Right lobe of liver (tissue), 6 donors: Measurements from ENCODE around the gene TCAF1. TPM values are rescaled to one million over a fixed set of nuclear protein-coding genes. Genes with fewer than 3 reads are reported as not detected.
"Not testable (repeated sequence)": the region's sequence is repeated elsewhere in the genome, so short reads cannot be mapped to it uniquely, and the experiment has no call there.

ENCODE experiments used
- ATAC-seq, 4 donors: fragments of 200-7000 bp; cut with Tn5 transposase; one replicate each; pipeline ENCODE4 v1.9.1; 2020; ENCODE audit warnings: mild to moderate bottlenecking in 4 of 4, moderate library complexity in 4 of 4
- DNase-seq, 3 donors: peaks; one replicate each; pipeline ENCODE4 v3.0.0-alpha.2; 2020
- H3K27ac ChIP-seq, 3 donors: fragments of 200-600 bp; one replicate each; pipeline ENCODE4 v1.8.0; 2022
- H3K27me3 ChIP-seq, 2 donors: fragments of 200-600 bp; one replicate each; pipeline ENCODE4 v1.8.0; 2022
- H3K36me3 ChIP-seq, 4 donors: fragments of 200-600 bp; sonication (generic) in 1 of 4; one replicate each; pipeline versions ENCODE4 v1.5.1 to v1.8.0; 2017 to 2022; ENCODE audit warnings: control low read depth in 1 of 4
- H3K4me1 ChIP-seq, 4 donors: fragments of 200-600 bp; sonication (generic) in 1 of 4; one replicate each; pipeline versions ENCODE4 v1.5.1 to v1.8.0; 2017 to 2022; ENCODE audit warnings: control low read depth in 1 of 4
- H3K4me3 ChIP-seq, 3 donors: fragments of 200-600 bp; one replicate each; pipeline ENCODE4 v1.8.0; 2022
- H3K9me3 ChIP-seq, 4 donors: fragments of 200-600 bp; sonication (generic) in 1 of 4; one replicate each; pipeline versions ENCODE4 v1.5.1 to v1.8.0; 2017 to 2022; ENCODE audit warnings: control low read depth in 1 of 4
- POLR2A ChIP-seq: fragments of 450-650 bp; IDR thresholded peaks from one replicate; pipeline ENCODE4 v1.6.1; 2017; ENCODE audit warnings: antibody characterized with exemption, mild to moderate bottlenecking
- WGBS: methylation state at CpG from one replicate; pipeline ENCODE4 v1.1.6; 2018; ENCODE audit warnings: low coverage, low lambda C conversion rate; ENCODE audit not compliant: insufficient coverage; ENCODE audit errors: missing lambda C conversion rate; 5-methylcytosine and 5-hydroxymethylcytosine counted together
- intact Hi-C, 2 donors: fragments of 100-400 bp; cut with DNase I; formaldehyde crosslinking; loops; one replicate each; pipeline versions ENCODE4 v1.11.2 to v1.14.1; 2022
- total RNA-seq, 6 experiments: library from RNA; depleted of rRNA in 2 of 6; stranded (reverse); fragments of >200 nt in 2 of 6; fragmentation: NEBNext Ultra II Directional in 3 of 6; extraction: Animal tissue kit (Norgen Biotek cat#: 25700) in 3 of 6; gene quantifications; one replicate each; pipeline versions ENCODE4 v1.1.0 to v1.2.4, GENCODE V29; 2016 to 2023
- TF ChIP-seq, protein P1 (sequence below), 4 donors: fragments of 200-600 bp in 3 of 4; fragments of 450-650 bp in 1 of 4; IDR thresholded peaks; one replicate each; pipeline versions ENCODE4 v1.5.1 to v1.8.0; 2016 to 2022; ENCODE audit warnings: antibody characterized with exemption in 4 of 4, mild to moderate bottlenecking in 2 of 4
- donor health status: DM: no; HTN: yes; CAD: no.
- donor health status: DM: no; HTN: no; CAD: no.
- donor health status: DM: no; HTN: no; CAD: no.
- donor health status: DM: no; HTN: yes; CAD: no.
- donor health status: DM: no; HTN: yes; CAD: no.

TCAF1 gene
- total RNA-seq, 6 experiments from 2014 or later: 31.6 to 52.9 (median 45.8) TPM

DNA sequence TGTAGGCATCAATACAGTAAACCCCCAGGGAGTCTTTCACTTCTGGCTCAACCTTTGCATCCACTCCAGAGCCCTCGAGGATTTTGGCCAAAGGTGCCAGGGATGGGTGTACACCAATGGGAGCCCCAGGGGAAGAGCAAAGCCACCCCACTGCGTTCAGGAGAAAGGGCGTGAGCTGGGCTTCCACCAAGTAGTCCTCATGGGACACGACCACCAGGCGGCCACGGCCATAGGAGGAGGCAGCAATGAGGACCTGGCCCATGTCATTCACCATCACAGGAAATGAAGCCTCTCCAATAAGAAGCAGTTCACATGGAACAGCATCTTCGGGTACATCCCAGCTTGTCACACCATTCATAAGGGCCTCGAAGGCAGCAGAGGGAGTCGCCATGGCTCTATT lies 25.8 kb downstream of the TCAF1 start:
- H3K27me3 ChIP-seq: no peaks in the 10 kb centered on the region
- H3K36me3 ChIP-seq: peaks cover 0 to 7% (median 4%) of the 10 kb centered on the region in 4 donors
- H3K4me3 ChIP-seq: no peak overlapping the region
- ATAC-seq: no peak
- peak in 1 of 3 donors; percentile 47 for DNase-seq
- peaks cover 0 to 2% (median 0%) of the 10 kb centered on the region in 4 donors for H3K4me1 ChIP-seq
- H3K27ac ChIP-seq: no peak overlapping the region
- intact Hi-C loops: no loop called here
- 100% methylated on average over 2 of the region's 9 CpGs for WGBS
- no peaks in the 10 kb centered on the region for H3K9me3 ChIP-seq
- no peak for TF ChIP-seq POLR2A
- TF ChIP-seq, protein P1, sequence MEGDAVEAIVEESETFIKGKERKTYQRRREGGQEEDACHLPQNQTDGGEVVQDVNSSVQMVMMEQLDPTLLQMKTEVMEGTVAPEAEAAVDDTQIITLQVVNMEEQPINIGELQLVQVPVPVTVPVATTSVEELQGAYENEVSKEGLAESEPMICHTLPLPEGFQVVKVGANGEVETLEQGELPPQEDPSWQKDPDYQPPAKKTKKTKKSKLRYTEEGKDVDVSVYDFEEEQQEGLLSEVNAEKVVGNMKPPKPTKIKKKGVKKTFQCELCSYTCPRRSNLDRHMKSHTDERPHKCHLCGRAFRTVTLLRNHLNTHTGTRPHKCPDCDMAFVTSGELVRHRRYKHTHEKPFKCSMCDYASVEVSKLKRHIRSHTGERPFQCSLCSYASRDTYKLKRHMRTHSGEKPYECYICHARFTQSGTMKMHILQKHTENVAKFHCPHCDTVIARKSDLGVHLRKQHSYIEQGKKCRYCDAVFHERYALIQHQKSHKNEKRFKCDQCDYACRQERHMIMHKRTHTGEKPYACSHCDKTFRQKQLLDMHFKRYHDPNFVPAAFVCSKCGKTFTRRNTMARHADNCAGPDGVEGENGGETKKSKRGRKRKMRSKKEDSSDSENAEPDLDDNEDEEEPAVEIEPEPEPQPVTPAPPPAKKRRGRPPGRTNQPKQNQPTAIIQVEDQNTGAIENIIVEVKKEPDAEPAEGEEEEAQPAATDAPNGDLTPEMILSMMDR (IDR thresholded peaks at IDR 0.05): no peak

DNA sequence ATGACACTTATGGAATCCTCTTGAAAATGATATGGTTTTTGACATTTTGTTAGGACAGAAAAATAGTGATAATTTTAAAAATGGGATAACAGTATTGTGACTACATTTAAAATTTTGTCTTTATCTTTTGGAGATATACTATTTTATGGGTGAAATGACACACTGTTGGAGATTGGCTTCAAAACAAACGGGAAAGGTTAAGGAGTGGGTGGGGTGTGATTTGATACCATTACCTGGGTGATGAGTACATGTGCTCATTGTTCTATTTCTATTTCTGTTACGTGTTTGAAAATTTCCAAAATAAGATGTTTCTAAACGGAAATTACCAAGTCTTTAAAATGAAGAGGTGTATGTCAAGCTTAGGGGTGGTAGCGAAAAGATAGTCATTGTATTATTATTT lies 28.7 kb downstream of the TCAF1 start:
- WGBS: 87% methylated on average over 3 of the region's 4 CpGs
- H3K36me3 ChIP-seq, intact Hi-C loops, H3K27ac ChIP-seq, H3K27me3 ChIP-seq, H3K4me1 ChIP-seq, ATAC-seq, H3K4me3 ChIP-seq, H3K9me3 ChIP-seq, DNase-seq: not testable (repeated sequence)

DNA sequence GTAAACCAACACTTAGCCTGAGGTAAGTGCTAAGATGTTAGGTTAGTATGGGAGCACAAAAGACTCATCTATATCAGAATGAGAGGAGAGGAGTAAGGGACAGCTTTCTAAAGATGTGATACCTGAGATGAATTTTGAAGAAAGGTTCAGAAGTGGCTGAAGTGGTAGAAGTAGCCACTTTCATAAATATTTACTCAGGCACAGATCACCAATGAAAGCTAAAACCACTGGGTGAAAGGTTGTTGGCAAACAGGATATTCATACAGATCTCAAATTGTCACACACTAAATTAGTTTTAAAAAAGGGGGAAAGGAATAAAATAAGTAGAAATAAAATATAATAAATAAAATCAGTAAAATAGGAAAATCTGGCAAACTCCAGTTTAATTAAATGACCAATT lies 30.4 kb downstream of the TCAF1 start:
- H3K4me3 ChIP-seq, H3K9me3 ChIP-seq, H3K4me1 ChIP-seq, H3K36me3 ChIP-seq, intact Hi-C loops, DNase-seq, H3K27ac ChIP-seq, H3K27me3 ChIP-seq: not testable (repeated sequence)
- ATAC-seq: peak; percentile 84 to 94 (median 90)

DNA sequence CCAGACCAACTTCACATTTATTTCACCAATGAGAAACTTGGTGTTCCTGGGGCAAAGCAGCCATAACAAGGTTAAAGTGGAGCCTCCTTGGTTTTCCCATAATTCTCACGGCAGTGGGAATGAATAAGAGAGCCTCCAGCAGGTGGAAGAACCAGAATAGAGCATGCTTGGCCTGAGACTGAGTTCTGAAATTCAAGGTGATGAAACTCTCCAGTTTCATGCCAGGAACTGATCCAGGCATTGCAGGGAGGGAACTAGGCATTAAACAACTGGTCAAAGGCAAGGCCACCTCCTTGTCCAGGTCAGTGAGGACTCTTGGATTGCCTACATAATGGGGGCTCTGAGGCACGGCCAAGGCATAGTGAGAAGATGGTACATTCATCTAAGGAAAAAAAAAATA lies 44.0 kb downstream of the TCAF1 start:
- H3K4me3 ChIP-seq, H3K9me3 ChIP-seq, H3K27ac ChIP-seq, H3K36me3 ChIP-seq, DNase-seq, intact Hi-C loops, H3K27me3 ChIP-seq, H3K4me1 ChIP-seq: not testable (repeated sequence)
- ATAC-seq: peak in 2 of 4 donors; percentile 41 to 71
- WGBS: no CpG with 5 or more reads among the region's 2 CpGs

DNA sequence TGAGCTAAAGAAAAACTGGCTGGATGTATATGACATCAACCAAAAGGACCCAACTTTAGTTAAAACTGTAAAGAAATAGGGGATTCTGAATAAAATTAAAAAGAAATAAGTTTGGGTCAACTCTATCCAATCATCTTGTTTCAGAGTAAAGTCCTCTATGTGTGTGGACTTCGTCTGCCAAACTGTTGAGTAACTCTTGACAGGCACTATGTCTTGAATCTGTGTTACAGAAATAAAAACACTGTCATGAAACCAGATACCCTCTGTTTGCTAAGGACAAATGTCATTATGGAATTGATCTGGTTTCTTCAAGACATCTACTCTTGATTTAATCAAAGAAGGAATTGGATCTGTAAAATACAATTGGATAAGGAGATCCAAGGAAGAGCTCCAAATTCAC lies 46.5 kb downstream of the TCAF1 start:
- peak; percentile 46 to 86 (median 74) for ATAC-seq
- H3K27ac ChIP-seq, H3K9me3 ChIP-seq, intact Hi-C loops, H3K4me1 ChIP-seq, H3K4me3 ChIP-seq, H3K36me3 ChIP-seq, H3K27me3 ChIP-seq, DNase-seq: not testable (repeated sequence)
- no CpG with 5 or more reads among the region's 1 CpG for whole genome bisulfite sequencing

DNA sequence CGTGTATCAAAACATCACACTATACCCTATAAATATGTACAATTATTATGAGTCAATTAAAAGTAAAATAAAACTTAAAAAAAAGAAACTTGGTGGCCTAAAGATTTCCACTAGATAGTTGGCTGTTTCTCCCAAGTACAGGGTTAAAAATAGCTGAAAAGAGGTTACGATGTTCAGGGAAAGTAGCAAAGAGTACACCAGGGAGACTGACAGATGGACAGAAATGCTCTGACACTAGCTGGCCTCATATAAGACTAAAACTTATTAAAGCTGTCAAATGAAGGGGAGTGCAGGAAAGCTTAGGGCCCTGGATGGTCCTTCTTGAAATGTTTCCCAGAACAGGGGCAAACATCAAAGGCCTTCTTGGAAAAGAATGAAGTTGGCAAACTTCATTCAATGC lies 51.3 kb downstream of the TCAF1 start:
- Histone ChIP-seq H3K27me3 (no peaks in the 10 kb centered on the region), H3K4me3 (no peak overlapping the region), H3K36me3 (no peaks in the 10 kb centered on the region), H3K27ac (no peak overlapping the region), H3K9me3 (no peaks in the 10 kb centered on the region), H3K4me1 (no peaks in the 10 kb centered on the region)
- intact Hi-C loops: no loop called here
- DNase-seq (no peak), ATAC-seq (no peak)
- no peak for TF ChIP-seq POLR2A
- TF ChIP-seq, protein P1 (IDR thresholded peaks at IDR 0.05): no peak
- WGBS: 82% methylated on average over 2 of the region's 2 CpGs

DNA sequence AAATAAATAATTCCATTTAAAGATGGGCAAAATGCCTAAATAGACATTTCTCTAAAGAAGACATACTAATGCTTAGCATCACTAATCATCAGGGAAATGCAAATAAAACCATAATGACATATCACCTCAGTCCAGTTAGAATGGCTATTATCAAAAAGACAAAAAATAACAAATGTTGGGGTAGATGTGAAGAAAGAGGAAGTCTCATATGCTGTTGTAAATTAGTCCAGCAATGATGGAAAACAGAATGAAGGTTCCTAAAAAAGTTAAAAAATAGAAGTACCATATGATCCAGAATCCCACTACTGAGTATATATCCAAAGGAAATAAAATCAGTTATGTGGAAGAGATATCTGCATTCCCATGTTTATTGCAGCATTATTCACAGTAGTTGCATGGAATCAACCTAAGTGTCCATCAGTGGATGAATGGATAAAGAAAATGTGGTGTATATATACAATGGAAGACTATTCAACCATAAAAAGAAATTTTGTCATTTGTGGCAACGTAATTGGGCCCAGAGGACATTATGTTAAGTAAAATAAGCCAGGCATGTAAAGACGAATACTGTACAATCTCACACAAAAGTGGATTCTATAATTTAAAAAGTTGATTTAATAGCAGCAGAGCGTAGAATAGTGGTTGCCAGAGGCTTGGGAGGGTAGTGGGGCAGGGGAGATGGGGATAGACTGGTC lies 52.0 kb downstream of the TCAF1 start:
- H3K27me3 ChIP-seq: no peaks in the 10 kb centered on the region
- H3K36me3 ChIP-seq: no peaks in the 10 kb centered on the region
- intact Hi-C loops: no loop called here
- H3K4me3 ChIP-seq: no peak overlapping the region
- H3K4me1 ChIP-seq: no peaks in the 10 kb centered on the region
- ATAC-seq (no peak), DNase-seq (no peak)
- H3K27ac ChIP-seq: no peak overlapping the region
- TF ChIP-seq POLR2A: no peak
- TF ChIP-seq, protein P1 (IDR thresholded peaks at IDR 0.05): no peak
- 87% methylated on average over 3 of the region's 3 CpGs for WGBS
- H3K9me3 ChIP-seq: no peaks in the 10 kb centered on the region
